Testis (tissue), 3 donors: ENCODE measurements around the gene KIF21B. TPM values are rescaled to one million over a fixed set of nuclear protein-coding genes. Genes with fewer than 3 reads are reported as not detected.

ENCODE experiments used
- DNase-seq: peaks from one replicate; pipeline ENCODE4 v3.0.0-alpha.2; 2019
- H3K27ac ChIP-seq, 2 donors: fragments of 200-600 bp; sonication (generic); one replicate each; pipeline ENCODE4 v1.5.1; 2019
- H3K27me3 ChIP-seq: fragments of 200-600 bp; sonication (generic); one replicate; pipeline ENCODE4 v1.5.1; 2019
- H3K36me3 ChIP-seq: fragments of 200-600 bp; sonication (generic); one replicate; pipeline ENCODE4 v1.5.1; 2017; ENCODE audit warnings: low read depth; ENCODE audit errors: missing control alignments
- H3K4me1 ChIP-seq: fragments of 200-600 bp; sonication (generic); one replicate; pipeline ENCODE4 v1.5.1; 2019
- H3K4me3 ChIP-seq, 2 donors: fragments of 200-600 bp; sonication (generic); one replicate each; pipeline ENCODE4 v1.5.1; 2017 to 2019
- H3K9me3 ChIP-seq: fragments of 200-600 bp; sonication (generic); one replicate; pipeline ENCODE4 v1.5.1; 2017
- CTCF ChIP-seq, 3 experiments: fragments of 450-650 bp in 2 of 3; fragments of 200-600 bp in 1 of 3; sonication (generic) in 1 of 3; IDR thresholded peaks; one replicate each; pipeline ENCODE4 v1.5.1; 2016 to 2019; ENCODE audit warnings: antibody characterized with exemption in 3 of 3, mild to moderate bottlenecking in 2 of 3, moderate library complexity in 1 of 3
- POLR2A ChIP-seq: fragments of 450-650 bp; IDR thresholded peaks from one replicate; pipeline ENCODE4 v1.6.1; 2017; ENCODE audit warnings: antibody characterized with exemption, mild to moderate bottlenecking, moderate library complexity
- WGBS, 2 donors: methylation state at CpG; one replicate each; pipeline ENCODE4 v1.1.5; 2018; 5-methylcytosine and 5-hydroxymethylcytosine counted together
- intact Hi-C: fragments of 100-400 bp; cut with DNase I; formaldehyde crosslinking; loops from one replicate; pipeline ENCODE4 v1.15.1; 2023; ENCODE audit warnings: low total_unique reads
- polyA plus RNA-seq: library from polyadenylated mRNA; stranded (reverse); fragments of 350-450 nt; fragmentation: Illumina TruSeq; extraction: RNeasy Lipid Tissue Mini Kit (QIAGEN cat#74804); gene quantifications from one replicate; pipeline ENCODE4 v1.2.3, GENCODE V29; 2014; ENCODE audit warnings: low read depth, low replicate concordance; ENCODE audit not compliant: insufficient read depth
- total RNA-seq, 2 donors: library from RNA; depleted of rRNA; stranded (reverse); fragments of >200 nt; gene quantifications; one replicate each; pipeline ENCODE4 v1.2.3, GENCODE V29; 2016

Gene KIF21B
- total and polyA plus RNA-seq, 3 donors from 2014 or later: 23.3 to 32.7 (median 32.3) TPM

- 96 to 98% methylated on average over 2 of the region's 2 CpGs for WGBS, 2 donors
- no peak for TF ChIP-seq POLR2A
- no peak for TF ChIP-seq CTCF (IDR thresholded peaks at IDR 0.05)
- Histone ChIP-seq H3K9me3 (no peaks in the 10 kb centered on the region), H3K4me1 (no peaks in the 10 kb centered on the region), H3K36me3 (no peaks in the 10 kb centered on the region), H3K27ac (no peak overlapping the region), H3K27me3 (no peaks in the 10 kb centered on the region), H3K4me3 (no peak overlapping the region)
- intact Hi-C loops: no loop called here
- DNase-seq: no peak
Measured at GRCh38 chr1:200980452-200980772, 43.1 kb downstream of the KIF21B start.

- peak; percentile 62 for DNase-seq
- no peaks in the 10 kb centered on the region for H3K36me3 ChIP-seq
Measured at GRCh38 chr1:200979574-200980451, 43.7 kb downstream of the KIF21B start.

GRCh38 chr1:200977071-200977754 is 46.3 kb downstream of the KIF21B start:
- Histone ChIP-seq H3K27ac (no peak overlapping the region), H3K4me1 (no peaks in the 10 kb centered on the region), H3K9me3 (no peaks in the 10 kb centered on the region), H3K4me3 (no peak overlapping the region), H3K36me3 (no peaks in the 10 kb centered on the region), H3K27me3 (no peaks in the 10 kb centered on the region)
- 89 to 94% methylated on average over 6 to 16 of the region's 16 CpGs for WGBS, 2 donors
- DNase-seq: no peak
- intact Hi-C loops: loop anchor here (5.0 to 10.0 kb wide), 2 partner anchors 65 to 138 kb away; partner anchors contain the start of gene CACNA1S
- no peak for TF ChIP-seq CTCF (IDR thresholded peaks at IDR 0.05)
- TF ChIP-seq POLR2A: no peak

More at GRCh38 chr1:200979574-200980451, 43.7 kb downstream of the KIF21B start:
- TF ChIP-seq CTCF (IDR thresholded peaks at IDR 0.05): peak in 1 of 3 experiments; percentile 55
- no peak for TF ChIP-seq POLR2A
- H3K27me3 ChIP-seq: no peaks in the 10 kb centered on the region
- H3K4me3 ChIP-seq: no peak overlapping the region
- no peaks in the 10 kb centered on the region for H3K4me1 ChIP-seq
- no peaks in the 10 kb centered on the region for H3K9me3 ChIP-seq
- intact Hi-C loops: loop anchor here (5.0 to 10.0 kb wide), 2 partner anchors 62 to 135 kb away; partner anchors contain the start of gene CACNA1S
- H3K27ac ChIP-seq: no peak overlapping the region
- WGBS, 2 donors: 84 to 86% methylated on average over 13 of the region's 13 CpGs

- H3K27ac ChIP-seq: no peak overlapping the region
- peaks cover 3% of the 10 kb centered on the region for H3K4me1 ChIP-seq
- WGBS, 2 donors: 92 to 94% methylated on average over 8 of the region's 8 CpGs
- no peaks in the 10 kb centered on the region for H3K9me3 ChIP-seq
- intact Hi-C loops: loop anchor here (5.0 to 10.0 kb wide), 2 partner anchors 66 to 138 kb away; partner anchors contain the start of gene CACNA1S
- H3K36me3 ChIP-seq: no peaks in the 10 kb centered on the region
- TF ChIP-seq POLR2A: no peak
- no peak for TF ChIP-seq CTCF (IDR thresholded peaks at IDR 0.05)
- H3K27me3 ChIP-seq: no peaks in the 10 kb centered on the region
- H3K4me3 ChIP-seq: no peak overlapping the region
- DNase-seq: no peak
Measured at GRCh38 chr1:200976634-200977033, 46.9 kb downstream of the KIF21B start.
